ENCODE results near the gene SPSB4. TPM values are rescaled to one million over a fixed set of nuclear protein-coding genes. Genes with fewer than 3 reads are reported as not detected.

The SPSB4 gene
- total and polyA plus RNA-seq, 2 of the 13 experiments (the other 11 are each of a cell fraction or from before 2014, with no cell fraction given) = not detected

GRCh38 chr3:141122455-141123030 is 71.4 kb downstream of the SPSB4 start:
- DNase-seq (ENCODE audit: low spot score) = no peak

More at GRCh38 chr3:141122455-141123030, 71.4 kb downstream of the SPSB4 start:
- Histone ChIP-seq H3K4me2 (ENCODE audit: low read depth, low read length) (no peak overlapping the region), H2AFZ (ENCODE audit: low read length) (no peak overlapping the region), H3K79me2 (ENCODE audit: insufficient read depth, low read length) (no peaks in the 10 kb centered on the region), H4K20me1 (ENCODE audit: insufficient read depth, low read length) (no peaks in the 10 kb centered on the region), H3K27me3 (ENCODE audit: control insufficient read depth in 1 of 2, insufficient read depth in 2 of 2, low read length in 2 of 2) (peaks cover 4 to 13% of the 10 kb centered on the region in 2 experiments; a peak in 2 of 5 replicates), H3K9me3 (ENCODE audit: low read length) (no peaks in the 10 kb centered on the region), H3K4me1 (ENCODE audit: insufficient read depth, low read length) (no peaks in the 10 kb centered on the region), H3K4me3 (replicated peaks in 1 of 3; ENCODE audit: insufficient read depth in 1 of 3, low read depth in 2 of 3, low read length in 3 of 3) (no peak overlapping the region), H3K9ac (ENCODE audit: insufficient read depth, low read depth, low read length) (no peak overlapping the region), H3K36me3 (replicated peaks in 1 of 2; ENCODE audit: control insufficient read depth in 1 of 2, insufficient read depth in 2 of 2, low read length in 2 of 2) (no peaks in the 10 kb centered on the region), H3K27ac (ENCODE audit: extremely low read length, insufficient read depth, low read length) (no peak overlapping the region)
- 52% methylated on average over 15 of the region's 16 CpGs for WGBS (ENCODE audit: low lambda C conversion rate)
- BruUV-seq (replicated peaks) = no TSS peak
- in situ Hi-C loops (cut with HindIII; ENCODE audit: extremely low pct_ligation_motif_present, low pct_unique_long_range_greater_than_20kb) = no loop called here
- intact Hi-C loops (cut with micrococcal nuclease; ENCODE audit: unreplicated experiment) = no loop called here
- TF ChIP-seq NR2F2 (IDR thresholded peaks at IDR 0.05; ENCODE audit: borderline replicate concordance, low read depth) (no peak), ZSCAN9 (CRISPR knock-in tag; IDR thresholded peaks at IDR 0.05; ENCODE audit: borderline replicate concordance) (no peak), KDM1A (CRISPR knock-in tag; IDR thresholded peaks at IDR 0.05) (no peak), DNMT1 (CRISPR knock-in tag; IDR thresholded peaks at IDR 0.05) (no peak), ZNF530 (CRISPR knock-in tag; IDR thresholded peaks at IDR 0.05; ENCODE audit: low read depth) (no peak), PREB (CRISPR knock-in tag; IDR thresholded peaks at IDR 0.05) (no peak), ZNF331 (CRISPR knock-in tag; IDR thresholded peaks at IDR 0.05) (no peak), RXRA (CRISPR knock-in tag; IDR thresholded peaks at IDR 0.05) (no peak), MATR3 (CRISPR knock-in tag; IDR thresholded peaks at IDR 0.05) (no peak), ZBTB4 (CRISPR knock-in tag; IDR thresholded peaks at IDR 0.05; ENCODE audit: borderline replicate concordance) (no peak)
- TF ChIP-seq, protein P1, sequence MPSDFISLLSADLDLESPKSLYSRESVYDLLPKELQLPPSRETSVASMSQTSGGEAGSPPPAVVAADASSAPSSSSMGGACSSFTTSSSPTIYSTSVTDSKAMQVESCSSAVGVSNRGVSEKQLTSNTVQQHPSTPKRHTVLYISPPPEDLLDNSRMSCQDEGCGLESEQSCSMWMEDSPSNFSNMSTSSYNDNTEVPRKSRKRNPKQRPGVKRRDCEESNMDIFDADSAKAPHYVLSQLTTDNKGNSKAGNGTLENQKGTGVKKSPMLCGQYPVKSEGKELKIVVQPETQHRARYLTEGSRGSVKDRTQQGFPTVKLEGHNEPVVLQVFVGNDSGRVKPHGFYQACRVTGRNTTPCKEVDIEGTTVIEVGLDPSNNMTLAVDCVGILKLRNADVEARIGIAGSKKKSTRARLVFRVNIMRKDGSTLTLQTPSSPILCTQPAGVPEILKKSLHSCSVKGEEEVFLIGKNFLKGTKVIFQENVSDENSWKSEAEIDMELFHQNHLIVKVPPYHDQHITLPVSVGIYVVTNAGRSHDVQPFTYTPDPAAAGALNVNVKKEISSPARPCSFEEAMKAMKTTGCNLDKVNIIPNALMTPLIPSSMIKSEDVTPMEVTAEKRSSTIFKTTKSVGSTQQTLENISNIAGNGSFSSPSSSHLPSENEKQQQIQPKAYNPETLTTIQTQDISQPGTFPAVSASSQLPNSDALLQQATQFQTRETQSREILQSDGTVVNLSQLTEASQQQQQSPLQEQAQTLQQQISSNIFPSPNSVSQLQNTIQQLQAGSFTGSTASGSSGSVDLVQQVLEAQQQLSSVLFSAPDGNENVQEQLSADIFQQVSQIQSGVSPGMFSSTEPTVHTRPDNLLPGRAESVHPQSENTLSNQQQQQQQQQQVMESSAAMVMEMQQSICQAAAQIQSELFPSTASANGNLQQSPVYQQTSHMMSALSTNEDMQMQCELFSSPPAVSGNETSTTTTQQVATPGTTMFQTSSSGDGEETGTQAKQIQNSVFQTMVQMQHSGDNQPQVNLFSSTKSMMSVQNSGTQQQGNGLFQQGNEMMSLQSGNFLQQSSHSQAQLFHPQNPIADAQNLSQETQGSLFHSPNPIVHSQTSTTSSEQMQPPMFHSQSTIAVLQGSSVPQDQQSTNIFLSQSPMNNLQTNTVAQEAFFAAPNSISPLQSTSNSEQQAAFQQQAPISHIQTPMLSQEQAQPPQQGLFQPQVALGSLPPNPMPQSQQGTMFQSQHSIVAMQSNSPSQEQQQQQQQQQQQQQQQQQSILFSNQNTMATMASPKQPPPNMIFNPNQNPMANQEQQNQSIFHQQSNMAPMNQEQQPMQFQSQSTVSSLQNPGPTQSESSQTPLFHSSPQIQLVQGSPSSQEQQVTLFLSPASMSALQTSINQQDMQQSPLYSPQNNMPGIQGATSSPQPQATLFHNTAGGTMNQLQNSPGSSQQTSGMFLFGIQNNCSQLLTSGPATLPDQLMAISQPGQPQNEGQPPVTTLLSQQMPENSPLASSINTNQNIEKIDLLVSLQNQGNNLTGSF (CRISPR knock-in tag; IDR thresholded peaks at IDR 0.05) = no peak
- TF ChIP-seq, protein P2, sequence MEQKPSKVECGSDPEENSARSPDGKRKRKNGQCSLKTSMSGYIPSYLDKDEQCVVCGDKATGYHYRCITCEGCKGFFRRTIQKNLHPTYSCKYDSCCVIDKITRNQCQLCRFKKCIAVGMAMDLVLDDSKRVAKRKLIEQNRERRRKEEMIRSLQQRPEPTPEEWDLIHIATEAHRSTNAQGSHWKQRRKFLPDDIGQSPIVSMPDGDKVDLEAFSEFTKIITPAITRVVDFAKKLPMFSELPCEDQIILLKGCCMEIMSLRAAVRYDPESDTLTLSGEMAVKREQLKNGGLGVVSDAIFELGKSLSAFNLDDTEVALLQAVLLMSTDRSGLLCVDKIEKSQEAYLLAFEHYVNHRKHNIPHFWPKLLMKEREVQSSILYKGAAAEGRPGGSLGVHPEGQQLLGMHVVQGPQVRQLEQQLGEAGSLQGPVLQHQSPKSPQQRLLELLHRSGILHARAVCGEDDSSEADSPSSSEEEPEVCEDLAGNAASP (CRISPR knock-in tag; IDR thresholded peaks at IDR 0.05; ENCODE audit: borderline replicate concordance) = no peak
- CTCF ChIA-PET (ENCODE audit: low intra/inter-chr PET ratio, low total read pairs) = no interaction called here
- FAIRE-seq (no peak), ATAC-seq (no peak)
- POLR2A ChIA-PET = no interaction called here
